Activated T-helper 17 cell treated with anti-CD3 and anti-CD28 coated beads, Interleukin-2, amount 50 U/mL, for 72 hours (primary cell): ENCODE results near the gene LEP. TPM values are rescaled to one million over a fixed set of nuclear protein-coding genes. Genes with fewer than 3 reads are reported as not detected.
"Not testable (repeated sequence)": the region's sequence is repeated elsewhere in the genome, so short reads cannot be mapped to it uniquely, and the experiment has no call there.

Source experiments
- ATAC-seq: fragments of 150-1000 bp; cut with Tn5 transposase; replicated peaks from 2 replicates; pipeline ENCODE4 v1.10.0; 2021; ENCODE audit warnings: mild to moderate bottlenecking, moderate library complexity
- H3K27ac Mint-ChIP-seq: one replicate; pipeline ENCODE4 v1.8.0; 2022; ENCODE audit warnings: mixed read lengths
- H3K27me3 Mint-ChIP-seq: one replicate; pipeline ENCODE4 v1.8.0; 2022; ENCODE audit warnings: mixed read lengths
- H3K36me3 Mint-ChIP-seq: one replicate; pipeline ENCODE4 v1.8.0; 2022; ENCODE audit warnings: low read depth, mild to moderate bottlenecking, mixed read lengths
- H3K4me1 Mint-ChIP-seq: one replicate; pipeline ENCODE4 v1.8.0; 2022; ENCODE audit warnings: mixed read lengths
- H3K4me3 Mint-ChIP-seq: one replicate; pipeline ENCODE4 v1.8.0; 2022; ENCODE audit warnings: mild to moderate bottlenecking, mixed read lengths
- H3K9me3 Mint-ChIP-seq: one replicate; pipeline ENCODE4 v1.8.0; 2022; ENCODE audit warnings: mixed read lengths
- total RNA-seq, 2 donors: library from RNA; stranded (reverse); gene quantifications; one replicate each; pipeline ENCODE4 v1.2.3, GENCODE V29; 2022

LEP gene
- total RNA-seq, 2 donors from 2014 or later, result not detected

- peaks cover 29% of the 10 kb centered on the region for H3K27me3 Mint-ChIP-seq
- H3K4me1 Mint-ChIP-seq, result no peaks in the 10 kb centered on the region
- no peak overlapping the region for H3K27ac Mint-ChIP-seq
- H3K4me3 Mint-ChIP-seq, result no peak overlapping the region
- no peaks in the 10 kb centered on the region for H3K9me3 Mint-ChIP-seq
- H3K36me3 Mint-ChIP-seq, result no peaks in the 10 kb centered on the region
- no peak for ATAC-seq
Measured at GRCh38 chr7:128266883-128267594, 26.0 kb downstream of the LEP start.

DNA sequence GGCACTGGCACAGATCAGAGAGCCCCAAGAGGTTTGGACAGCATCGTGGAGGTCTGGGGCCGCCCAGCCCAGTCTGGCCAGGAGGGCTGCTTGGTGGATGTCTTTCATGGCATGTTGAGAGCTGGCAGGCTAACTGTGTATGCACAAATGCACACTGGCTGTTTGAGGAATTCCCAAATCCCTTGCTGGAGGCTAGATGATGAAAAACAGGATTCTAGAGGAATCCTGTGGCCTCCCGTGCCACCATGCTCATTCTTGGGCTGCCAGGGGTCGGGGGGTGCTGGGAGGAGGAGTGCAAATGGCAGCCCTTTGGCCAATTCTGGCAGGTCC lies 26.5 kb downstream of the LEP start:
- no peaks in the 10 kb centered on the region for H3K9me3 Mint-ChIP-seq
- peaks cover 32% of the 10 kb centered on the region for H3K27me3 Mint-ChIP-seq
- no peaks in the 10 kb centered on the region for H3K36me3 Mint-ChIP-seq
- no peak overlapping the region for H3K27ac Mint-ChIP-seq
- no peak overlapping the region for H3K4me3 Mint-ChIP-seq
- no peaks in the 10 kb centered on the region for H3K4me1 Mint-ChIP-seq
- ATAC-seq, result no peak

GRCh38 chr7:128268233-128268632 lies 27.2 kb downstream of the LEP start:
- peaks cover 35% of the 10 kb centered on the region for H3K27me3 Mint-ChIP-seq
- H3K9me3 Mint-ChIP-seq, result no peaks in the 10 kb centered on the region

GRCh38 chr7:128270826-128271272 lies 29.8 kb downstream of the LEP start:
- peaks cover 35% of the 10 kb centered on the region for H3K27me3 Mint-ChIP-seq
- no peaks in the 10 kb centered on the region for H3K9me3 Mint-ChIP-seq
- no peak for ATAC-seq
- no peaks in the 10 kb centered on the region for H3K4me1 Mint-ChIP-seq
- no peak overlapping the region for H3K27ac Mint-ChIP-seq
- H3K36me3 Mint-ChIP-seq, result no peaks in the 10 kb centered on the region
- H3K4me3 Mint-ChIP-seq, result no peak overlapping the region

More at GRCh38 chr7:128268233-128268632, 27.2 kb downstream of the LEP start:
- ATAC-seq, result no peak
- H3K4me1 Mint-ChIP-seq, result no peaks in the 10 kb centered on the region
- no peaks in the 10 kb centered on the region for H3K36me3 Mint-ChIP-seq
- H3K4me3 Mint-ChIP-seq, result no peak overlapping the region
- no peak overlapping the region for H3K27ac Mint-ChIP-seq

GRCh38 chr7:128271471-128271941 lies 30.4 kb downstream of the LEP start:
- no peak for ATAC-seq
- no peak overlapping the region for H3K27ac Mint-ChIP-seq
- no peaks in the 10 kb centered on the region for H3K9me3 Mint-ChIP-seq
- H3K4me1 Mint-ChIP-seq, result no peaks in the 10 kb centered on the region
- no peaks in the 10 kb centered on the region for H3K36me3 Mint-ChIP-seq
- H3K27me3 Mint-ChIP-seq, result peaks cover 35% of the 10 kb centered on the region
- H3K4me3 Mint-ChIP-seq, result no peak overlapping the region

DNA sequence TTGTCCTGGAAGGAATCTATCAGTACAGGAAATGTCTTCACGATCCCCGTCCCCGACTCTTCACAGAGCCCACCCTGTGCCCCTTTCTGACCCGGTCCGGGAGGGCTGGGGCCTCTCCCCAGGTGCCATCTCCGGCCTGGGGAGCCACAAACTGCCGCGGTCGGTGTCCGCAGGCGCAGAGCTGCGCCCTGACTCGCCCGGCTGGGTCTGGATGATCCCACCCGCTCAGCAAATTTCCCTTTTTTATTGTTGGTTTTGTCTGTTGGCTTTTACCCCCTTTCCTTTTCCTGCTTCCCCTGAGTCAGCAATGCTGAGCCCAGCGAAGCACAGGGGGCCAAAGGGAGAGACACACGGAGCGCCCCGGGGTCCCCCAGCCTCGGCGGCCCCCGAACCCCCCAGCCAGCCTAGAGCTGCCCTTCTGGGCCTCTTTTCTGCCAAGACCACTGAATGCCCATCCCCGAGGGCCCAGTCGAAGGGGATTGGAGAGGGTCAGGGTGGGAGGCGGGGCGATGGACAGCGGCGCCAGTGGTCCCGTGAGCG lies 30.9 kb downstream of the LEP start:
- Mint-ChIP-seq H3K36me3 (no peaks in the 10 kb centered on the region), H3K4me3 (no peak overlapping the region), H3K9me3 (no peaks in the 10 kb centered on the region), H3K27me3 (peaks cover 33% of the 10 kb centered on the region), H3K4me1 (no peaks in the 10 kb centered on the region), H3K27ac (no peak overlapping the region)
- ATAC-seq, result no peak

DNA sequence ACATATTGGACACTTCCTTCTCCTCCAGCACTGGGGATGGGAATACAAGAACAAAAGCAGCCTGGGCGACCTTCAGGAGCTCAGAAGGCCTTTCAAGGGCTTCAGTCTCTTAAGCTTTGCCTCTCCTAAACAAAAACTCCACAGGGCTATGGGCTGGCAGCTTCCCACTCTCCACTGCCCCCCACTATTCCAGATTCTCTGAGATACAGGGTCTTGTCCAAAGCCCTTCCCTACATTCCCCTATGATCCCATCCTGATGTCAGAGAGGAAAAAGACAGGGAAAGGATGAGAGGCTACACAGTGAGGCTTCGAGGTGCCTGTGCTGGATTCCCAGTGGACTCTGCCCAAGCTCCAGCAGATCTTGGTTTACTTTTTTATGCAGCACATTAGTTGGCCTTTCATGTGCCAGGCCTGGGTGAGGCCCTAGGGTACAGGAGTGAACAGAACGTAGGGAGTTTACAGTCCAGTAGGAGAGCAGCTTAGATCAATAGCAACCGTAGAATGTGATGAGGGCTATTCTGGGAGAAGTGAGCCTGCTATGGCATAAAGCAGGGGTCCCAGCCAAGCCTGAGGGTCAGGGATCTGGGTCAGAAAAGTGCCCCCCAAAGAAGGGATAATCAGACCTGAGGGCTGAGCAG lies 33.3 kb downstream of the LEP start:
- no peak overlapping the region for H3K4me3 Mint-ChIP-seq
- no peak overlapping the region for H3K27ac Mint-ChIP-seq
- no peaks in the 10 kb centered on the region for H3K36me3 Mint-ChIP-seq
- H3K27me3 Mint-ChIP-seq, result peaks cover 14% of the 10 kb centered on the region
- no peaks in the 10 kb centered on the region for H3K9me3 Mint-ChIP-seq
- no peaks in the 10 kb centered on the region for H3K4me1 Mint-ChIP-seq
- no peak for ATAC-seq

DNA sequence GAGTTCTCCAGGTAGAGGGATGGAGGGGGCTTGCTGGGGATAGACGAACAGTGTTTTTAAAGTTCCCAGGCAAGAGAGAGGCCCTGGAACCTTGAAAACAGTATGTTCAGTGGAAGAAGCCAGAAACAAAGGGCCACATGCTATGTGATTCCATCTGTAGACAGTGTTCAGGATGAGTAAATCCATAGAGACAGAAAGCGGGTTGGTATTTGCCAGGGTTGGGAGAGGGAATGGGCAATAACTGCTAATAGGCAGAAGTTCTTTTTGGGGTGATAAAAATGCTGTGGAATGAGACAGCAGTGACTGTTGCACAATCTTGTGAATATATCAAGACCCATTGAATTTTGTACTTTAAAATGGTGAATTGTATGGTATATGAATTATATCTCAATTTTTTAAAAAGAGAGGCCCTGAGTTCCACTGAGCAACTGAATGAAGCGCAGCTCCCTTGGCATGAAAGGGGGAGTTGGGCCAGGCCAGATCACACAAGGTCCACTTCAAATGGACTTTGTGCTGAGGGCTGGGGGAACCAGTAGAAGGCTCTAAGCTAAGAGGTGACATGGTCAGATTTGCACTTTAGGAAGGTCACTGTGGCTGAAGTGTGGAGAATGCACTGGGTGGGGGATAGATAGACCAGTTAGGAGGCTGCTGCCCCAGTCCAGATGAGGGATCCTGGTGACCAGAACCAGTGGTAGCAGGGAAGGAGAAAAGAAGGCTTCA lies 34.0 kb downstream of the LEP start:
- Mint-ChIP-seq H3K9me3 (peaks cover 3% of the 10 kb centered on the region), H3K27ac (no peak overlapping the region), H3K4me3 (no peak overlapping the region), H3K36me3 (no peaks in the 10 kb centered on the region), H3K4me1 (no peaks in the 10 kb centered on the region), H3K27me3 (peaks cover 9% of the 10 kb centered on the region)
- no peak for ATAC-seq

- no peak overlapping the region for H3K4me3 Mint-ChIP-seq
- H3K27me3 Mint-ChIP-seq, result peaks cover 9% of the 10 kb centered on the region
- H3K4me1 Mint-ChIP-seq, result no peaks in the 10 kb centered on the region
- ATAC-seq, result no peak
- H3K27ac Mint-ChIP-seq, result no peak overlapping the region
- H3K36me3 Mint-ChIP-seq, result no peaks in the 10 kb centered on the region
- H3K9me3 Mint-ChIP-seq, result peaks cover 5% of the 10 kb centered on the region
Measured at GRCh38 chr7:128275681-128276080, 34.6 kb downstream of the LEP start.

- H3K36me3 Mint-ChIP-seq, result no peaks in the 10 kb centered on the region
- H3K27ac Mint-ChIP-seq, result no peak overlapping the region
- ATAC-seq, result no peak
- no peaks in the 10 kb centered on the region for H3K27me3 Mint-ChIP-seq
- H3K4me1 Mint-ChIP-seq, result no peaks in the 10 kb centered on the region
- no peak overlapping the region for H3K4me3 Mint-ChIP-seq
- H3K9me3 Mint-ChIP-seq, result peaks cover 5% of the 10 kb centered on the region
Measured at GRCh38 chr7:128278366-128278765, 37.3 kb downstream of the LEP start.

DNA sequence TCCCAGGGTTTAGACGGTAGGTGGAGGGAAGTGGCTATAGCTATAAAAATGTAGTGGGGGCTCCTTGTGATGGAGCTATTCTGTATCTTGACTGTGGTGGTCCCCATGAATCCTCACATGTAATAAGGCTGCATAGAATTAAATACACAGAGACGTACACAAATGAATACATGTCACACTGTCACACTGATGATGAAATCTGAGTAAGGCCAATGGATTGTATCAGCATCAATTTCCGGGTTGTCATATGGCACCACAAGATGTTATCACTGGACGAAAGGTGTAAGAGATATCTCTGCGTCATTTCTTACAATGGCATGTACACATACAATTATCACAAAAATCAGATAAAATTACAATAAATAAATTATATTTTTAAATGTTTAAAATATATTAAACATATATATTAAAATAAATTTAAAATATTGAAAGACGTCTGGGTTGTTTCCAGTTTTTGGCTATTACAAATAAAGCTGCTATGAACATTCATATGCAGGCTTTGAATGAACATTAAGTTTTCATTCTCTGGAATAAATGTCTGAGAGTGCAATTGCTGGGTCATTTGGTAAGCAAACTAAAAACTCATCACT lies 38.1 kb downstream of the LEP start:
- no peak for ATAC-seq
- Mint-ChIP-seq H3K9me3 (peaks cover 5% of the 10 kb centered on the region), H3K36me3 (no peaks in the 10 kb centered on the region), H3K27ac (no peak overlapping the region), H3K4me3 (no peak overlapping the region), H3K27me3 (no peaks in the 10 kb centered on the region), H3K4me1 (no peaks in the 10 kb centered on the region)

GRCh38 chr7:128280451-128280850 lies 39.4 kb downstream of the LEP start:
- ATAC-seq, H3K4me3 Mint-ChIP-seq, H3K27ac Mint-ChIP-seq, H3K36me3 Mint-ChIP-seq, H3K27me3 Mint-ChIP-seq, H3K4me1 Mint-ChIP-seq, H3K9me3 Mint-ChIP-seq: not testable (repeated sequence)

DNA sequence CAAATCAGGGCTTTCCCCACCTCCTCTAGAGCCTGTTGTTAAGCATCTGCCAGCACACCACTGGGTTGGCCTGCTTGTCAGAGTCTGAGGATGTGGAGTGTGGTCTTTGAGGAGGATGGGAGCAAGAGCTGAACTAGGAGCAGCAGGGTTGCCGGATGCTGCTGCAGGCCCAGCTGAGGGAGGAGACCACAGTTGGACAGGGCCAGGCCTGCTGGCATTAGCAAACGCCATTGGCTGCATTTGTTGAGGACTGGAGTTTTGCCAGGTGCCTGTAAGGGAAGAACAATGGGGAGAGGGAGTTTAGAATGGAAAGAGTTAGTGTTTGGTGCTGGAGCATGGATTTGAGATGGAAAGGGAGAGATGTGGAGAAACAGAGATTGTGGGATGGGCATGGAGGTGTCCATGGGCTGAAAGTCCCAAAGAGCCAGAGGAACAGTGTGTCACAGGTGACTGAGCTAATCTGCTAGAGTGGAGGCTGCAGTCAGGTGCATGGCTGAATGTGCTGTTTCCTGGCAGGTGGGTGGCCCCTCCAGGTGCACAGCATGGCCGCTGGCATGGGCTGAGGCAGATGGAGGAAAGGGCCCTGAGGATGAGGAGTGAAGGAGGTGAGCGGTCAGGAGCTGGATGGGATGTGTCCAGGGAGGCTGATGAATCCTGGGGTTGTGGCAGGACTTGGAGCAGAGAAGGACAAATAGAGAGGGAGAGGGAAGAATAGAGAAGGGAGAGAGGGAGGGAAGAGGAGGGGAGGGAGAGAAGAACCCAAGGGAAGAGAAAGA lies 40.7 kb downstream of the LEP start:
- ATAC-seq, result no peak
- H3K27ac Mint-ChIP-seq, result no peak overlapping the region
- H3K36me3 Mint-ChIP-seq, result no peaks in the 10 kb centered on the region
- no peaks in the 10 kb centered on the region for H3K4me1 Mint-ChIP-seq
- H3K4me3 Mint-ChIP-seq, result no peak overlapping the region
- H3K9me3 Mint-ChIP-seq, result peaks cover 5% of the 10 kb centered on the region
- no peaks in the 10 kb centered on the region for H3K27me3 Mint-ChIP-seq

GRCh38 chr7:128284102-128284501 lies 43.0 kb downstream of the LEP start:
- ATAC-seq, result no peak
- H3K27ac Mint-ChIP-seq, result no peak overlapping the region
- peaks cover 5% of the 10 kb centered on the region for H3K9me3 Mint-ChIP-seq
- H3K36me3 Mint-ChIP-seq, result no peaks in the 10 kb centered on the region
- H3K4me3 Mint-ChIP-seq, result no peak overlapping the region
- no peaks in the 10 kb centered on the region for H3K4me1 Mint-ChIP-seq
- no peaks in the 10 kb centered on the region for H3K27me3 Mint-ChIP-seq
